GM19240 (cell line): ENCODE results near the gene PARL.

Source experiments
- DNase-seq: peaks from one replicate; pipeline ENCODE4 v3.0.0; 2011; ENCODE audit warnings: low spot score; ENCODE audit not compliant: insufficient read length

PARL gene

DNA sequence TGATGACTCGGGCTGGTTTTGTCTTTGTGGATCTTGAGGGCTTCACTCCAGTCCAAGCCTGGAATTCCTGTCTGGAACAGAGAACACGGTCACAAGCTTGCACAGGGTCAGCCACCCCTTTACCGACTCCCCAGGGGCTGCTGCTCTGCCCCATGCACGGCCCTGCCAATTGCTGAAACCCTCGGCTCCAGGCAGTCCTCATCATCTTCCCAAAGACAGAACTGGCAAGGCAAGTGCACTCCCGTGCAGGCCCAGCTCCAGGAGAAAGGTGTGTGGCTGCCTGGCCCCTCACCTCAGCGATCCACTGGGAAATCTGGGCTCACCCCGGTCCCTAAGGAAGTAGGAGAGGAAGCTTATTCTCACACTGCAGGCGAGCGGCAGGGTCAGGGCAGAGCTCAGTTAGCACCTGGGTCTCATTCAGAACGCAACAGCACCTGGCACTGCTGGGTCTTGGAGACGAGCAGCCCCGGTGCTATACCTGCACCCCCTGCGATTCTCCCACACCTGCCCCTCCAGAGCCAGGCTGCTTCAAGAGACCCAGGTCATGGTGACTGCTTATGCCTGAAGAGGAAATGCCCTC lies 66.5 kb downstream of the PARL start:
- DNase-seq, result no peak

DNA sequence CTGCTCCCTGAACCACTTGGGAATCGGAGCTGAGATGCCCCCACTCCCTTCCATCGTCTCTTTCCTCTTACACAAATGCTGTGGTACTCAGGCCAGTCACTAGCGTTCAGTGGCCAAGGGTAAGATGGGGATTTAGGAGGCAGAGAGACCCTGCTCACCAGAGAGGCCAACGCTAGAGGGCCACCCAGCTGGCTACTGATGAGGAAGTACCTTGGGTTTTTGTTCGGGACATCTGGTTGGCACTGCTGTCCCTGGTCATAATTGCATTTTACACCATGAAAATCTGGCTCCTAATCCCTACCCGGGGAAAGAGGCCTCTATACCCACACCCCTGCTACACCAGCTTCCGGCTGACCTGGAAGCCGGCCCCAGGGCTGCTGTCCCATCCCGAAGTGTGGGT lies 67.0 kb downstream of the PARL start:
- no peak for DNase-seq

DNA sequence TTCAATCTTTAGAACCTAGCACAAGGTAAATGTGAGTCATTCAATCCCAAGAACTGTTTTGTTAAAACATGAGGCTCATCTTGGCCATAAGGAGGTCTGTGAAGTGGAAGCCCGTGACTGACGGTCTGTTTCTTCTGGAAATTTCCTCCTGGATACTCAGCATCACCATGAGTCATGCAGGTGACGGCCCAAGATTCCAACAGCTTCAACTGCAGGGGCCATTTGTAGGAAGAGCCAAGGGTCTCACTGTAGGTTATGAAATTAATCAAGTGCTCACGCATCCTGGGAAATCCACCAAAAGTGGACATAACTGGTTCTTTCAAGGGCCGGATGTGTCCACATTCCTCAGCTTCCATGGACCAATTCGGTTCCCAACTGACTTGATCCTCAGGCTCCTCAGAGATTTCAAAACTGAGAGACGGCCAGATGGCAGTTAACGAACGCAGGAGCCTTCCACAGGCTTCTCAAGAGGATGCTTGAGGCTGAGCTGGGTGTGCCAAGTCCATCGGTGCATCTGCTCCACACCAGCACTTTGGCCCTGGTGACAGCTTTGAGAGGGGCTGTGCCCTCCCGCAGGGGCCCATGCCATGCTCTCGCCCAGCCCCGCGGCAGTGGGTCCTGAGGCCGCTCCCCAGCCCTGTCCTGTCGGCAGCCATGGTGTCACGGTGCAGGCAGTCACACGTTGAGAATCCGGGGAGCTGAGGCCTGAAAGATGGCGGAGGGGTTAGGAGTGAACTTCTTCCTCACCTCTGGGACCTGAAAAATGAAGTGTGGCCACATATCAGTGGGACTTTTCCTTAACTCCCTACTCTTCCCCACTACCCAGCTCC lies 67.8 kb downstream of the PARL start:
- no peak for DNase-seq

DNA sequence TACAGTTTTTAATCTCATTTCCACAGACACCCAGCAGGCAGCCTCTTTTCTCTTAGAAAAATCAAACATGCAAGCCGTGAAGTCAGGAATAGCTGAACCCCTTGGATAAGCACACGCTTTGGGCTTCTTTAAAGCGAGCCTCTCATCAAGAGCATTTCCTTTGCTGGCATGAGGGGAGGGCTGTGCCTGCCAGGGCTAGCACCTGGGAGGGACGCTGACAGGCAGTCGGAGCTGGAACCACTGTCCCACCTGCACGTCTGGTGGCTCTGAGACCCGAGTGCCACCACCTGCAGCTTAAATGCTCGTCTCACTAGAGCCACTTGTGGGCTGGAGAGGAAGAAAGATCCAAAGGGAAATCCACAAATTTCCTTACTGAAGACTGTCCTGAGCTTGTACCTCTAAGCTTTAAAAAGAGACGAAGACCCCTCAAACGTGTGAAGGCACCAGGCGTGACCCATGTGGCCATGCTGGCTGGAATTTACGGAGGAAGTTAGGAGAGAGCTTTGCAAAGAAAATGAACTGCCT lies 68.7 kb downstream of the PARL start:
- DNase-seq, result no peak

GRCh38 chr3:183815563-183815940 lies 69.1 kb downstream of the PARL start:
- no peak for DNase-seq

- DNase-seq, result no peak
These were observed 70.4 kb downstream of the PARL start for GRCh38 chr3:183814240-183814639.

DNA sequence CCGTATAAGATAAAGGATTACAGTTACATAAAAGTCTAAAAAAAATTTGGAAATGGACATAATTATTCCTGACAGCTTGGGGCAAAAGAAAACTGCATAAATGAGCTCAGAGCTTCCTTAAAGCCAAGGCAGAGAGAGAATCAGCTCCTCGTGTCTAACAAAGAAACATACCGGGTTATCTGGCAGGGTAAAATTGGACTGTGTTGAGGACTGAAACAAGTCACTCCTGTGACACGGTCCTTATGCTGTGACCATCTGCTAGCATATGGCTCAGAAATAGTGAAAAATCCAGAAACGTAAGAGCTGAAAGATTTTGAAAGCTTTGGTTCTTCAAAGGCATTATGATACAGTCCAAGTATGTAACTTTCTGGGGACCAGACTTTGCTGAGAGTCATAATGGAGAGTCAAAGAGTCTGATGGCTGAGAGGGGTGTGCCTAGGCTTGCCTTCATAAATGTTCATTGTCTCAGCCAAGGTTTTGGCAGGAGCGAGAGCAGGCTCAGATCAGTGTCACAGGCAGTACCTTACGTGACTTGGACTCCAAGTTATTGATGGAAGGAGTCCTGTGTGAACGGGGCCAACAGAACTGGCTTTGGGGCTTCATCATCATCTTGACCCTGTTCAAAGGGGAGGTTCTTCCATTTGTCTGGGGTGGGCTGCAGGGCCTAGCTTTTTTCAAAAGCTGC lies 71.8 kb downstream of the PARL start:
- DNase-seq, result no peak

DNA sequence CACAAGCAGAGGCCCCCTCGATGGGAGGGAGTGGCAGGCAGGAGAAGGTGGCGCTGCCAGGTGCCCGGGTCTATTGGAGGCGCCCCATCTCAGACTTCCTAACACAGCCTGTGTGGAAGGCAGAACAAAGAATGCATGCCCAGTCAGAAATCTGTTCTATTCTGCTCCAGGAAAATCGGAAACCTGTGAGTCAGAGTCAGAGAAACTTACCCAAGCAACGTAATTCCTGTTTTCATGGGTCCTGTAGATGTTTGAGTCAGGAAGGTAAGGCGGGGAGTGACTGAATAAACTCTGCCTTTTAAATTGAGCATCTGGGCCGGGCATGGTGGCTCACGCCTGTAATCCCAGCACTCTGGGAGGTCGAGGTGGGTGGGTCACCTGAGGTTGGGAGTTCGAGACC lies 73.0 kb downstream of the PARL start:
- DNase-seq, result no peak

DNA sequence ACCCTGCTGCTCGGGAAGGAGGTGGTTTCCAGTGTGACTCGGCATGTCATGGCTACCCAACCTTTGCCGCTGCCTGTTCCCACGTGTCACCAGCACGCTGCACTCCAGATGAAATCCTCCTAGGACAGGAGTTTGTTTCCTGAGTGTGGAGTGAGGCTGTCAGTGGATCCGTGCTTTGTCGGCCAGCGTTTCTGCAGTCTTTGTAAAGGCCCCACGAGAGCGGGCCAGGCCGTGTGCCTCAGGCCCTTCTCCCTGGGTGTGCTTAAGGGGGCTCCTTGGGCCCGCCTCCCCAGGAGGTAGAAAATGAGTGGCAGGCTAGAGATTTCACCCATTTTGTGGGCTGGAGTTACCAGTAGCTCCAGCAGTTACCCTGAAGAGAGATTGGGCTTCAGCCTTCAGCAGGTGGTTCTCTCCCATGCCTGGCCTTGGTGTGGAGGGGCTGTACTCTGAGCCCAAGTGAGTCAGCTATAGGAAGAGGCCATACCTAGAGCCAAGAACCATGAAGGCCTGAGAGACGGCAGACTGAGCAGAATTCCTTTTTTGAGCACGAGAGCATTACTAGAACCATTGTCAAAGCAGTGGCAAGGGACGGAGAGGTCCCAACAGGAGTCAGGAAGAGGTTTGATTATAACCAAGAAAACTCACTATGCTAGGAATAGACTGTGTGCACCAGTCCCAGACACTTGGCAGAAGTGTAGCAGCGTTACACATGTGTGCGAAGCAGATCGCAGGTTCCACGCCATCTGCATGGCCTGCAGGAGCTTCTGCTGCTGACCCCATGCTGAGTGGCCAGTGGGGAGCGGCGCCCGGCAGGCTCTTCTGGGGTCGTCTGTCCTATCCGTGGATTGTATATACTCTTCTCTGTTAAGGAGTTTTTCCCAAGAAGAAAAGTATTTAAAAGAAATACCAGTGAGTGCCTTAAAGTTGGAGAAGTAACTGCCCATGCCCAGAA lies 73.8 kb downstream of the PARL start:
- DNase-seq, result no peak

- no peak for DNase-seq
These were observed 75.4 kb downstream of the PARL start for GRCh38 chr3:183809270-183809669.

DNA sequence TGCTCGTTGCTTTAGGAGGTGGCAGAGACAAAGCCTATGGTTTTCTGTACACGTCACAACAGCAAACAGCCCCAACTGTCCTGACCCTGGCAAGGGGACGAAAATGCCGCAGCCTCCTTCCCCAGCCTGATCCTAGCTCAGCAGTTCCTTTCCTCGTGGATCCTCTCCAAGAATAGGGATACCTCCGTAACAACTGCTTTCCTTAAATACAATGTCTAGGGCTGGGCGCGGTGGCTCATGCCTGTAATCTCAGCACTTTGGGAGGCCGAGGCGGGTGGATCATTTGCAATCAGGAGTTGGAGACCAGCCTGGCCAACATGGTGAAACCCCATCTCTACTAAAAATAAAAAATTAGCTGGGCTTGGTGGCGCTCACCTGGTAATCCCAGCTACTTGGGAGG lies 76.3 kb downstream of the PARL start:
- DNase-seq, result no peak

- DNase-seq, result no peak
These were observed 76.8 kb downstream of the PARL start for GRCh38 chr3:183807881-183808280.

DNA sequence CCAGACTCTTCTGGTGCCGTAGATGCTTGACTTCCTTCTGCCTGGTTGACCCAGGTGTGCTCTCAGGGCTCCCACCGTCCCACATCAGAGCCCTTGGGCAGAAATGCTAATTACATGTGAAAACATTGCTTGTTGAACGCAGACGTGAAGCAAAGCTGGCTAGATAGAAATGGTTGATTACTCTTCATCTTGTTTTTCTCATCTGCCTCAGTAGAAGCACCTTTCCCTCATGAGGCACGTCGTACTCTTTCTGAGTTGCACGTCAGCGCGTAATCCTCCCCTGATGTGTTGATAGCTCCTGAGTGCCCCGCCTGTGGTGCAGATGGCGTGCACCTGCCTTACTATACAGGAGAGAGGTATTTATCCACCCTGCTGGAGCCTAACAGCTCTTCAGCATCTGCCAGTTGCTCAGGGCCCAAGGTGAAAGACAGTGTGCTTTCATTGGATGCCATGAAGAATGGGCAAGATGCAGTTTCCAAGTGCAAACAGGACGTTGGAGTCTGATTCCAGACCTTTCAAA lies 77.4 kb downstream of the PARL start:
- no peak for DNase-seq

DNA sequence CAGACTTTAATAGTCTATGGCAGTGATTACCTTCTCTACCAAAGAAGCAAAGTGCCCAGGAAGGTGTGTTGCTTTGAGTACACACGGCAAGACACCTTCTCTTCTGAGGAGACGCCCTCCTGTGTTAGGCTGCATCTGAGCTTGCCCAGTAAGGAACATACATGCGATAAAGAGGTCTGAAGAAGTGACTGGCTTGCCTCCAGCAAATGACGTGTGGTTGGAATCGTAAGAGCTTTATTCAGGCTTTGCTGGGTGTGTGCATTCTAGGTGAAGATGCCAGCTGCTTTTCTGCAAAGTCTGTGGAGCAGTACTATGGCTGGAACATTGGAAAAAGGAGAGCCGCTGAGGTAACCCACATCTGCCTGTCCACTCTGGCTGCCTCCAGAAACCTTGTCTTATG lies 81.7 kb downstream of the PARL start:
- DNase-seq, result no peak

GRCh38 chr3:183801601-183802000 lies 83.1 kb downstream of the PARL start:
- no peak for DNase-seq

GRCh38 chr3:183800243-183800863 lies 84.3 kb downstream of the PARL start:
- DNase-seq, result no peak

GRCh38 chr3:183799461-183799860 lies 85.2 kb downstream of the PARL start:
- no peak for DNase-seq

DNA sequence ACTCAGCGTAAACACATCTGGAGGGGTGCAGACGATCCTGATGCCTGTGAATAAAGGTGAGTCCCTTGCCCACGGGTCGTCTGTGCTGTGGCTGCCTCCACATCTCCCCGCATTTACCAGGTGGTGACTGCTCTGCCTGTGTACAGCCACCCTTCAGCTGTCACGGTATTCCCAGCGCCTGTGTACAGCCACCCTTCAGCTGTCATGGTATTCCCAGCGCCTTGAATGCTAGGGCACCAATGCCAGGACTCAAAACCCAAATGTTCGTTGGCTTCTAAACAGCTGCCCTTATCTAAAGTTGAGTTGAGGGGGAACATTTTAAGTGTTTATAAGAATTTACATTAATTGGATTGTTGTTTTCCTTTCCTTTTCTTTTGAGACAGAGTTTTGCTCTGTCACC lies 86.7 kb downstream of the PARL start:
- no peak for DNase-seq

- DNase-seq, result no peak
These were observed 88.3 kb downstream of the PARL start for GRCh38 chr3:183796372-183796771.

GRCh38 chr3:183794452-183794851 lies 90.2 kb downstream of the PARL start:
- no peak for DNase-seq

DNA sequence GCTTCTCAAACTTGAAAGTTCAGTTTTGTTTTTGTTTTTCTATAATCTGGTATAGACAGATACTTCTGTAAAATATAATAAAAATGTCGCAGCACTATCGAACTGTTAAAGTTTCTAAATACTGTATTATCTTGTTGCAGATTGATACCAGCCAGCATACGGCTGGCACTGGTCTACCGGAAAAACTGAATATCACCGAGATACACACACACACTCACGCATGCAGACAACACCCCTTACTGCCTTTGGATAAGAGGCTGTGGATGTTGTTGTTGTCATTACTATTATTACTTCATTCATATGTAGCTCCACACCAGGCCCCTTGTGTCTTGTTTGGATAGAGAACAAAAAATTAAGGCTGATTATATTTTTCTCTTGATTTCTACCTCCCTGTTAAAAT lies 91.7 kb downstream of the PARL start:
- no peak for DNase-seq
